HCEC 1CT (cell line): Measurements from ENCODE around the gene LRRC47.

Experiments
- DNase-seq: peaks from one replicate; pipeline ENCODE4 v3.0.0-alpha.2; 2017

Gene LRRC47

DNA sequence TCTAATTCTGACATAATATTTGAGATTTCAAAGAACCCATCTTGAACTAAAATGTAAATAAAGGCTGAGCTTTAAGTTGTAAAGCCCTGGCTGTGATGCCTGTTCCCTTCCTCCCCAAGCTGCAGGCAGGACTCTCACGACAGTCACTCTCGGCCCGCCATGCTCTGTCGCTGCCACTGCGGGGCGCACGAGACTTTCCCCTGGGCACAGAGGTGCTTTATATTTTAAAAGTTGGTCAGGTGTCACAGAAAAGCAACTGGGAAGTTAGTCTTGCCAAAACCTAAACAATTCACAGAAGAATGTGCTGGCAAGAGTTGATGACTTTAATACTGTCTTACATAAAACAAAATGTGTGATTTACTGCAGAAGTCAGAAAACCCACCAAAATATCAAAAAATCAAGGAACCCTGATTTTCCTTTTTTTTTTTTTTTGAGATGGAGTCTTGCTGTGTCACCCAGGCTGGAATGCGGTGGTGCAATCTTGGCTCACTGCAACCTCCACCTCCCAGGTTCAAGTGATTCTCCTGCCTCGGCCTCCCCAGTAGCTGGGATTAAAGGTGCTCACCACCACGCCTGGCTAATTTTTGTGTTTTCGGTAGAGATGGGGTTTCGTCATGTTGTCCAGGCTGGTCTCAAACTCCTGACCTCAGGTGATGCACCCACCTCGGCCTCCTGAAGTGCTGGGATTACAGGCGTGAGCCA lies 10.7 kb downstream of the LRRC47 start:
- no peak for DNase-seq

DNA sequence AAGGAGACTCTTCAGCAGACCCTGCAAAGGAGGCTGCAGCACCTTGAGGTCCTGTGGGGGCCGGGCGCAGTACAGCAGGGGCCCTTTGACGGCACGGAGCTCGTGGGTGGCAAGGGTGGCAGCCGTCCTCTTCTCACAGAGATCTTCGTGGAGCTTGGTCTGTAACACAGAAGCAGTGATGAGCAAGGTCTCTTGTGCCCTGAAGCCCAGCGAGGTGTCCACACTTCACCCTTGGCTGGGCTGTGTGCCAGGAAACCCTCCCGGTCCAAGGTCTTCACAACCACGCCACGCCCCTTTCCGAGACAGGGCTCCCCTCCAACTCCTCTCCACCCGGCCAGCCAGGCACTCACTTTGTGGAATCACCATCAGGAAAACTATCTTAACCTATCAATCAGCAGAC lies 11.3 kb downstream of the LRRC47 start:
- DNase-seq, result no peak

- DNase-seq, result no peak
These were observed 12.4 kb downstream of the LRRC47 start for GRCh38 chr1:3783651-3784474.

DNA sequence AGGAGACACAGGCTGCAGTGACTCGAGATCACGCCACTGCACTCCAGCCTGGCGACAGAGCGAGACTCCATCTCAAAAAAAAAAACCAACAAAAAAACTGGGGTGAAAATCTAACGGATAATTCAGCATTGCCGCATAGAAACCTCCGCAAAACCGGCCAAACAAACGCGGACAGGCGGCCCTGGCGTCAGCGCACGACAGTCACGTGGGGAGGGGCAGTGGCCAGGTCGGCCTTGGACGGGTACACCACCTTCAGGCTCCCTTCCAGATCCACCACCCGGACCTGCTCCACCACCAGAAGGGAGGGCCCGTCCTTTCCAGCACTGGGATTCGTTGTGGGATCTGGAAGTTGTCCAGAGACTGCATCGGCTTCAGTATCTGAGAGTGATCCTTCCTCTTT lies 15.4 kb downstream of the LRRC47 start:
- no peak for DNase-seq

GRCh38 chr1:3779912-3780416 lies 16.3 kb downstream of the LRRC47 start:
- no peak for DNase-seq

- no peak for DNase-seq
These were observed 16.9 kb downstream of the LRRC47 start for GRCh38 chr1:3779265-3779911.

GRCh38 chr1:3778590-3779264 lies 17.6 kb downstream of the LRRC47 start:
- DNase-seq, result no peak

GRCh38 chr1:3777647-3778589 lies 18.4 kb downstream of the LRRC47 start:
- no peak for DNase-seq

DNA sequence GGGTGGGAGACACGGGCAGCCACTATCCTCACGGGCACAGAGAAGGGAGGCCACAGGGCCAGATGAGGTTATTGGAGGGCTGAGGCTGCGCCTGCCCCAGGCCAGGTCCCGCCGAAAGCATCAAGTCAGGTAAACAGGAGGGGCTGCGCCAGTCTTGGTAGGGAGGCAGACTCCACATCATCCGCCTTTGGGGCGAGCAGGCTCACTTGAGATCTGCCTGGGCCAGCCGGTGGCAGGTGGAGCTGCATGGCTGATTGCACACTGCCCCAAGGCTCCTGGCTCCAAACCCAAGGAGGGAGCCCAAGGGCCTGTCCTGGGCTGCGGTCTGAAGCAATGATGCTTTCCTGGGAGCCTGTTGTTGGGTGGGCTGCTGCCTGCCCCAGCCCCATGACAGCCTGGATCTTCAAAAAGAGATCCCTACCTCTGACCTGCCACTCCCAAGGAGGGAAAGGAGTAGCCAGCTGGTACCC lies 19.2 kb downstream of the LRRC47 start:
- DNase-seq, result no peak

DNA sequence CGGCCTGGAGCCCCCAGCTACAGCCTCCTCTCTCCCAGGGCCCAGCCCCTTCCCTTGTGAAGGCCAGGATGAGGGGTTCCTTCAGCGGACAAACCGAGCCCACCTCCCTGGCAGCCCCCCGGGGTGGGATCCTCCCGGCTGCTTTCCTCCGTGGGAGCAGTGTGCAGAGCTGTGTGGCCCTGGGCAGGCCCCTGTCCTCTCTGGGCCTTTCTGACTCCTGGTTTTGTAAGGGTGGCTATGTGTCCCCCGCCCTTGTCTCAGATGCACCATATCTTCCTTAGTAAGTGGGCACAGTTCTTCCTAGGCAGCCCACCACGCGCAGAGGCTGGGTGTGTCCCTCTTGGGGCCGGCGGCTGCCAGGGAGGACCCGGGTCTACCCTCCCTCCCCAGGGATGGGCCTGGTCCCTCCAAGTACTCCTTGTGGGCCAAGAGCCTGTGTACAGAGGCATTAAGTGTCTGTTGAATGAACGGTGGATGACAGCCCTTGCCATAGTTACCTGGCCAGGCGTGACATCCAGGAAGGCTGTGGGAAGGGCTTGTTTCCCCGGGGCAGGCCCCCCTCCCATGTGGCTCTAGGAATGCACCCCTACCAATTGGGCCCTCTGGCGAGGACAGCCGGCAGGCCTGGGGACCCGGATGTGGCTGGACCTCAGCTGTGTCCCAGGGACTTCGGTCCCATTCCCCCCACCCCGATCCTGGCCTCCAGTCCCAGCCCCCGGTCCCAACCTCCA lies 19.9 kb downstream of the LRRC47 start:
- no peak for DNase-seq

DNA sequence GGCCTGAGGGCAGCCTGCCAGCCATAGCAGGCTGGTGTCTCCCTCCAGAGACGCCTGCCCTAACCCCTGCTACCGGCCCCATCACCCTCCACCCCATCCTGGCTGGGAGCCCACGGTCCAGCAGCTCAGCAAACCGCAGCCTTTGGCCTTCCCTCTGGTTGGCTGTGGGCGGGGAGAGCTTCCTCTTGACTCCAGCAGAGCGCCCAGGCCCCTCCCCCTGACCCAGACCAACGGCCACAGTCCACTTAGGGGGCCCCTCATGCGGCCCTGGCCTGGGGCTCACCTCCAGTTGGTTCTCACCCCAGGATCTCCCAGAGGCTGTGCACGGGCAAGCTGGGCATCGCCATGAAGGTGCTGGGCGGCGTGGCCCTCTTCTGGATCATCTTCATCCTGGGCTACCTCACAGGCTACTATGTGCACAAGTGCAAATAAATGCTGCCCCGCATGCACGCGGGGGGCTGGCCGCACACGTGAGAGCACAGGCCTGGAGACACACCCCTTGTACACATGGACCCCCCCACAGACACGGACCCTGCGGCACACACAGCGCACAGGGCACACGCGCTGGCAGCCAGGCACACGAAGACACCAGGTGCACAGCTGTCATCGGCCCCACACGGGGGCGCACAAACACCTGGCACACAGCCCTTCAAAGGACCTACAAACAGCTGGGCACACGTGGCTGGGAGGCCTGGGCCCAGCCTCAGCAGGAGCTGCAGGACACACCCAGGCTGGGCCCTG lies 20.6 kb downstream of the LRRC47 start:
- DNase-seq, result peak; percentile 28

GRCh38 chr1:3774946-3775489 lies 21.3 kb downstream of the LRRC47 start:
- DNase-seq, result no peak

- no peak for DNase-seq
These were observed 21.9 kb downstream of the LRRC47 start for GRCh38 chr1:3774276-3774945.

GRCh38 chr1:3773572-3774275 lies 22.6 kb downstream of the LRRC47 start:
- no peak for DNase-seq

DNA sequence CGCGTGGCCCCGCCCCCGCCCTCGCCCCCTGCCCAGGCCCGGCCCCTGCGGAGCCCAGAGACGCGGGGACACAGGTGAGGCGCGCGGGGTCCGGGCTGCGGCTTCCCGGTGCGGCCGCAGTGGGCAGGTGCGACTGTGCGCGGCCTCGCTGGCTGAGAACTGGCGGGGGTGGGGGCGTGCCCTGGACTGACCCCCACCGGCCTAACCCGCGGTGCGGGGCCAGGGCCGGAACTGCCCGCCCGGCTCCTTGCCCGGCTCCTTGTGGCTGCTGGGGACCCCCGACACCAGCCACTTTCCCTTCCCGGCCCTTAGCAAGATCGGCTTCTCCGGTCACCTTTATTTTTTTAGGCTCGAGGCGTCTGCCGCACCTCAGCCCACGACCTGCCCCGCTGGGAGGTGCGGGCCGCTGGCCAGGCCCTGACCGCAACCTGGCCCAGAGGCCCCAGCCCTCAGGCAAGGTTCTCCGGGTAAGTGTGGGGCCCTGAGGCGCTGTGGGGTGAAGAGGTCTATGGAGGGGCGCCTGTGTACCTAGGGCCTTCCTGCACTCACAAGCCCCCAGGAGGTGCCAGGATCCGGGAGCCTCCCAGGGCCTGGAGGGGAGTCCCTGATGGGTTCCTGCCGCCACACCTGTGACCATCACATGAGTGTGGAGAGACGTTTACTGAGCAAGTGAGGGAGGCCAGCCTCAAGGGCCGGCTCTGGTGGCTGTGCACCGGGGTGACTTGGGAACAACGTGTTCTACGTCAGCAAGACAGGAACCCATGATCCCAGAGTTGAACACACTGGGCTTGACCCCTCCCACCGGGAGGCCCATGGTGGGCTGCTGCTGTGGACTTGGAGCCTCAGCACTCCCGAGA lies 23.4 kb downstream of the LRRC47 start, which contains the start of gene SMIM1:
SMIM1 (plus strand) TSS at position 35 of the 857 bp plus-strand sequence. CDS start 2,625 bp downstream, outside the sequence.
- no peak for DNase-seq

- peak; percentile 52 for DNase-seq
These were observed 24.1 kb downstream of the LRRC47 start for GRCh38 chr1:3772027-3772714.
